Astrocyte (in vitro differentiated cells and primary cell): ENCODE measurements around the gene VARS1. TPM values are rescaled to one million over a fixed set of nuclear protein-coding genes. Genes with fewer than 3 reads are reported as not detected.
A peak's percentile ranks its signal among the peaks of the same experiment; 100 is the strongest.
"Not testable (repeated sequence)": the region's sequence is repeated elsewhere in the genome, so short reads cannot be mapped to it uniquely, and the experiment has no call there.

Source experiments
- DNase-seq: peaks from one replicate; pipeline ENCODE4 v3.0.0-alpha.2; 2010; ENCODE audit warnings: low read depth
- FAIRE-seq: peaks from 2 replicates; lab custom pipeline; 2011; peaks lifted over from hg19 to GRCh38; lab: Jason Lieb, UNC
- H2AFZ ChIP-seq: 2 replicates; pipeline ENCODE4 v1.6.0; 2012; ENCODE audit warnings: low read depth, low read length, inconsistent platforms
- H3K27ac ChIP-seq: 2 replicates; pipeline ENCODE4 v1.5.1; 2011; ENCODE audit warnings: low read depth, low read length, inconsistent platforms
- H3K27me3 ChIP-seq: 2 replicates; pipeline ENCODE4 v1.6.0; 2011; ENCODE audit warnings: low read length, inconsistent platforms; ENCODE audit not compliant: insufficient read depth
- H3K36me3 ChIP-seq: 2 replicates; pipeline ENCODE4 v1.5.1; 2011; ENCODE audit warnings: low read length, inconsistent platforms; ENCODE audit not compliant: insufficient read depth
- H3K4me1 ChIP-seq: 2 replicates; pipeline ENCODE4 v1.5.1; 2011; ENCODE audit warnings: low read length, inconsistent platforms; ENCODE audit not compliant: insufficient read depth
- H3K4me2 ChIP-seq: 2 replicates; pipeline ENCODE4 v1.6.0; 2012; ENCODE audit warnings: low read length, inconsistent platforms
- H3K4me3 ChIP-seq: 2 replicates; pipeline ENCODE4 v1.5.1; 2011; ENCODE audit warnings: low read depth, mild to moderate bottlenecking, low read length, inconsistent platforms; ENCODE audit not compliant: insufficient read depth
- H3K79me2 ChIP-seq: 2 replicates; pipeline ENCODE4 v1.6.0; 2012; ENCODE audit warnings: mild to moderate bottlenecking, low read length, inconsistent platforms; ENCODE audit not compliant: insufficient read depth
- H3K9ac ChIP-seq: 2 replicates; pipeline ENCODE4 v1.6.0; 2012; ENCODE audit warnings: mild to moderate bottlenecking, low read length, inconsistent platforms
- H3K9me3 ChIP-seq: 2 replicates; pipeline ENCODE4 v1.5.1; 2012; ENCODE audit warnings: low read depth, mild to moderate bottlenecking, low read length, inconsistent platforms; ENCODE audit not compliant: insufficient read depth
- H4K20me1 ChIP-seq: 2 replicates; pipeline ENCODE4 v1.6.0; 2012; ENCODE audit warnings: low read length, inconsistent platforms; ENCODE audit not compliant: insufficient read depth
- H3K27ac Mint-ChIP-seq: one replicate; pipeline ENCODE4 v1.8.0; 2021; ENCODE audit warnings: mild to moderate bottlenecking, mixed read lengths; ENCODE audit not compliant: unreplicated experiment
- H3K27me3 Mint-ChIP-seq: one replicate; pipeline ENCODE4 v1.8.0; 2021; ENCODE audit warnings: low read depth, mixed read lengths; ENCODE audit not compliant: unreplicated experiment
- H3K36me3 Mint-ChIP-seq: one replicate; pipeline ENCODE4 v1.8.0; 2021; ENCODE audit warnings: low read depth, mixed read lengths; ENCODE audit not compliant: unreplicated experiment
- H3K4me1 Mint-ChIP-seq: one replicate; pipeline ENCODE4 v1.8.0; 2021; ENCODE audit warnings: low read depth, mixed read lengths; ENCODE audit not compliant: unreplicated experiment
- H3K4me3 Mint-ChIP-seq: one replicate; pipeline ENCODE4 v1.8.0; 2021; ENCODE audit warnings: mild to moderate bottlenecking, moderate library complexity, mixed read lengths; ENCODE audit not compliant: unreplicated experiment
- H3K9me3 Mint-ChIP-seq: one replicate; pipeline ENCODE4 v1.8.0; 2021; ENCODE audit warnings: mild to moderate bottlenecking, mixed read lengths; ENCODE audit not compliant: unreplicated experiment
- CTCF ChIP-seq: IDR thresholded peaks from 2 replicates; pipeline ENCODE4 v1.5.1; 2011; ENCODE audit warnings: low read depth, mild to moderate bottlenecking, inconsistent platforms, low read length, moderate library complexity; ENCODE audit not compliant: insufficient read depth
- EZH2 ChIP-seq: IDR thresholded peaks from 2 replicates; pipeline ENCODE4 v1.6.1; 2012; ENCODE audit warnings: mild to moderate bottlenecking, low read length, inconsistent platforms; ENCODE audit not compliant: insufficient read depth
- total RNA-seq: library from RNA; stranded (reverse); gene quantifications from 2 replicates; pipeline ENCODE4 v1.2.1, GENCODE V29; 2021

The VARS1 gene
- total RNA-seq, 1 donor from 2014 or later = 94.8 TPM

GRCh38 chr6:31813465-31813849, 17.9 kb upstream of the VARS1 start:
- peaks cover 4% of the 10 kb centered on the region for H3K36me3 Mint-ChIP-seq
- H3K27me3 Mint-ChIP-seq = no peaks in the 10 kb centered on the region
- H2AFZ ChIP-seq = no peak overlapping the region
- TF ChIP-seq CTCF (no peak), EZH2 (no peak)
- H3K4me1 Mint-ChIP-seq = peaks cover 11% of the 10 kb centered on the region
- H3K9ac ChIP-seq = peak overlapping the region; percentile 66
- peak overlapping the region; percentile 35 for H3K27ac ChIP-seq
- peaks cover 12% of the 10 kb centered on the region for H3K79me2 ChIP-seq
- no peaks in the 10 kb centered on the region for H3K36me3 ChIP-seq
- peaks cover 9% of the 10 kb centered on the region for H3K4me1 ChIP-seq
- DNase-seq = no peak
- no peak for FAIRE-seq
- H3K9me3 Mint-ChIP-seq = peaks cover 2% of the 10 kb centered on the region
- peak overlapping the region; percentile 92 for H3K4me2 ChIP-seq
- peak overlapping the region; percentile 75 for H3K4me3 Mint-ChIP-seq
- H4K20me1 ChIP-seq = peaks cover 12% of the 10 kb centered on the region
- no peak overlapping the region for H3K4me3 ChIP-seq
- H3K9me3 ChIP-seq = no peaks in the 10 kb centered on the region
- peak overlapping the region; percentile 99 for H3K27ac Mint-ChIP-seq
- H3K27me3 ChIP-seq = no peaks in the 10 kb centered on the region

- Mint-ChIP-seq H3K9me3 (peaks cover 2% of the 10 kb centered on the region), H3K27ac (no peak overlapping the region), H3K4me1 (peaks cover 8% of the 10 kb centered on the region), H3K4me3 (no peak overlapping the region), H3K36me3 (peaks cover 1% of the 10 kb centered on the region), H3K27me3 (no peaks in the 10 kb centered on the region)
- Histone ChIP-seq H3K79me2 (no peaks in the 10 kb centered on the region), H3K4me3 (no peak overlapping the region), H3K9me3 (no peaks in the 10 kb centered on the region), H3K4me1 (peaks cover 9% of the 10 kb centered on the region), H3K36me3 (no peaks in the 10 kb centered on the region), H3K4me2 (no peak overlapping the region), H3K27me3 (no peaks in the 10 kb centered on the region), H4K20me1 (no peaks in the 10 kb centered on the region), H3K9ac (no peak overlapping the region), H3K27ac (no peak overlapping the region), H2AFZ (no peak overlapping the region)
- FAIRE-seq (no peak), DNase-seq (no peak)
- TF ChIP-seq CTCF (no peak), EZH2 (no peak)
Measured at GRCh38 chr6:31811645-31812044, 16.1 kb upstream of the VARS1 start.

GRCh38 chr6:31808599-31808998, 13.0 kb upstream of the VARS1 start:
- not testable (repeated sequence) for H3K9ac ChIP-seq, H3K4me2 ChIP-seq, H3K36me3 ChIP-seq, H2AFZ ChIP-seq, DNase-seq, FAIRE-seq, H3K4me1 ChIP-seq, H3K9me3 Mint-ChIP-seq, H3K27me3 ChIP-seq, H3K27me3 Mint-ChIP-seq, H3K27ac Mint-ChIP-seq, H3K4me3 ChIP-seq, H3K4me3 Mint-ChIP-seq, H3K4me1 Mint-ChIP-seq, H3K27ac ChIP-seq, H3K9me3 ChIP-seq, H4K20me1 ChIP-seq, H3K36me3 Mint-ChIP-seq
- peaks cover 20% of the 10 kb centered on the region for H3K79me2 ChIP-seq
